DMS114 treated with DMSO at 0.1 percent for 48 hours (cell line): Measurements from ENCODE around the gene IL25.
"Not testable (repeated sequence)": the region's sequence is repeated elsewhere in the genome, so short reads cannot be mapped to it uniquely, and the experiment has no call there.

Experiments used
- DNase-seq: peaks from one replicate; lab custom pipeline; 2025; ENCODE audit not compliant: unreplicated experiment; lab: John Stamatoyannopoulos, UW

The IL25 gene

GRCh38 chr14:23387916-23388882 is 15.6 kb downstream of the IL25 start:
- DNase-seq: no peak

DNA sequence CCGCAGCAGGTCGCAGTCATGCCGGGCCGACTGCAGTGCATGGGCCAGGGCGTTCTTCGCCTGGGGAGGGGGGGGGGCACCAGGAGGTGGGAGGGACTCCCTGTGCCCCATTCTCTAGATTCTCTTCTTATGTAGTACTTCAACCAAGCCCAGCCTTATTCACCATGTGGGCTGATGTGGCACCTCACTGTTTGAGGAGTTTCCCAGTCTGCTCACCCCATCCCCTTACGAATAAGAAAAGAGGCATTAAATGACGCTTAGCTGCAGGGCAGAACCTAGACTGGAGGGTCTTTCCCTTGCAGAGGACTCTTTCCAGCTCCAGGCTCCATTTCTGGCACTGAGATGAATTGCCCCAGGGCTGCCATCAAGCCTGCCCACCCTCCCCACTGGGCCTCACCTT is 16.4 kb downstream of the IL25 start:
- DNase-seq: no peak

- no peak for DNase-seq
Measured at GRCh38 chr14:23389396-23389795, 16.8 kb downstream of the IL25 start.

DNA sequence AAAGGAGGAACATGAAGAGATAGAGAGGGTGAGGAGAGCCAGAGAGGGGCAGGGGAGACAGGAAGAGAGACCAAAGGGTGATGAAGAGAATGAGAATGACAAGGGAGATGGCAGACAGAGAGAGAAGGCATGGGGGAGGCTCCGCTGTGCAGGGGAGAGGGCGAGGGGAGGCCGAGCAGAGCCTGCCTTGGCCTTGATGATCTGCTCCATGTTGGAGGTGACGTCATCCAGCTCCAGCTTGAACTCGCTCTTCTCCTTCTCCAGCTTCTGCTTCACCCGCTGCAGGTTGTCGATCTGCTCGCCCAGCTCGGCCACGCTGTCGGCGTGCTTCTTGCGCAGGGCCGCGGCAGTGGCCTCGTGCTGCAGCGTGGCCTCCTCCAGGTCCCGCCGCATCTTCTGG is 17.3 kb downstream of the IL25 start:
- not testable (repeated sequence) for DNase-seq

DNA sequence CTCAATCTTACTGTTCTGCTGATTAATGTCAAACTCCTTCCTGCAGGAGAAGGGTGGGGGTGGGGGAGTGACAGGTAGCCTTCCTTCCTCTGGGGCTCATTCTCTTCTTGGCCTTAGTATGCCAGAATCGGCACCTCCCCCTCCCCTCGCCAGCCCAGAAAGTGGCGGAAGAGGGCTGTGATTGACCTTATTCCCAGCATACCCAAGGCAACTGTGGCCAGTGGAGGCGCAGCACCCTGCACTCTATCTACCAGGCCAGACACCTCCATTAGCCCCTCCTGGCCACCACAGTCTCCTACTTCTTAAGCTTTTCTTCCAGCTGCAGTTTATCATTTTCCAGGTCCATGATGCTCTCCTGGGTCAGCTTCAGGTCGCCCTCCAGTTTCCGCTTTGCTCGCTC is 20.0 kb downstream of the IL25 start:
- no peak for DNase-seq

GRCh38 chr14:23396126-23396525 is 23.5 kb downstream of the IL25 start:
- no peak for DNase-seq

DNA sequence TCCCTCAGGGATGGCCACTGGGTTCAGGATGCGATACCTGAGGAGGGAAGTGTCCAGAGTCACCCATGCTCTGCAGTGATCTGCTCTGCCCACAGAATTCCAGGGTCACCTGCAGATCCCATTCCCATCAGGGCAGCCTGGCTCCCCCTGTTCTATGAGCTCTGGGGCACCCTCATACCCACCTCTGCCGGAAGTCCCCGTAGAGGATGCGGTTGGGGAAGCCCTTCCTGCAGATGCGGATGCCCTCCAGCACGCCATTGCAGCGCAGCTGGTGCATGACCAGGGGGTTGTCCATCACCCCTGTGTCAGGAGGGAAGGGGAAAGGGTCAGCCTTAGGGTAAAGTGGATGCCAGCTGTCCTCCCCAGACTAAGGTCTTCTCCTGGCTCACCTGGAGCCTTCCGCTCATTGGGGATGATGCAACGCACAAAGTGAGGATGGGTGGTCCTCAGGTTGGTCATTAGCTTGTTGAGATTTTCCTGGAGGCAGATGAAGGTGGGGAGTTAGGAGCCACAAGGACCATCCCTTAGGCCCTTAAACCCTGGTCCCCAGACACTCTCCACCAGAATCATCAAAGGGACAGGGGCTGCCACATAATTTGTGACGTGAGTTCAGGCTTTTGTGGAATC is 24.3 kb downstream of the IL25 start:
- DNase-seq: no peak

- DNase-seq: no peak
Measured at GRCh38 chr14:23398348-23398747, 25.7 kb downstream of the IL25 start.

DNA sequence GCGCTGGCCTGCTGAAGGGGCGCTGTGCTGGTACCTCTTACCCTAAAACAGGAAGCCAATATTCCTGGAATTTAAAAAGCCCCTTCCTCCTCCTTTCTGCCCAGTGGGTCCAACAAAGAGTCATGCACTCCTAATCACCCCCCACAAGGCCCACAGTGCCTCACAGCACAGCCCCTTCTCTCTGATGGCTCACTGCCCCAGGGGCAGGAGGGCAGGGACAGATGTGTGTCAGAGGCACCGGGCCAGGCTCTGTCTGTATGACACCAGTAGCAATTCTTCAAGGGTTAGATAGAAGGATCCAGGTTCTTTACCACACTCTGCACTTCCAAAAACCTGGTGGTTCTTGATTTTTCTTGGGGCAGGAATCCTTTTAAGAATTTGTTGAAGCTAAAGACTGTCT is 26.5 kb downstream of the IL25 start:
- no peak for DNase-seq

DNA sequence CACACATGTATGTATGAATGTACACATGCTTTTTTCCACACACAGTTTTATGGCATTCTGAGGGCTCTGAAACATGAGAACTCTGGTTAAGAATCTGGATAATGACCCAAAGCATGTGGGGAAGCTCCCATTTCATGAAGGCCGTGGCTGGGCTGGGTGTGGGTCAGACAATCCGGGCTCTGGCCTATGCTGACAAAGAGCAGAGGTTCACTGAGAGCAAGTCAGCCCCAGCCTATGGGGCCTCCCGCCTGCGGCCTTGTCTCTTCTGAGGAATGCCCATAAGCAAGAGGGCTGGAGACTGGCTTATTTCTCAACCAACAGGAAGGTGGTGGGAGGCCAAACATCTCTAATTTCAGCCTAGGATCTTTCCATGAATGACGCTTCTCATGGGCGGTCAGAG is 27.0 kb downstream of the IL25 start:
- DNase-seq: no peak

GRCh38 chr14:23400496-23401149 is 28.0 kb downstream of the IL25 start:
- not testable (repeated sequence) for DNase-seq

DNA sequence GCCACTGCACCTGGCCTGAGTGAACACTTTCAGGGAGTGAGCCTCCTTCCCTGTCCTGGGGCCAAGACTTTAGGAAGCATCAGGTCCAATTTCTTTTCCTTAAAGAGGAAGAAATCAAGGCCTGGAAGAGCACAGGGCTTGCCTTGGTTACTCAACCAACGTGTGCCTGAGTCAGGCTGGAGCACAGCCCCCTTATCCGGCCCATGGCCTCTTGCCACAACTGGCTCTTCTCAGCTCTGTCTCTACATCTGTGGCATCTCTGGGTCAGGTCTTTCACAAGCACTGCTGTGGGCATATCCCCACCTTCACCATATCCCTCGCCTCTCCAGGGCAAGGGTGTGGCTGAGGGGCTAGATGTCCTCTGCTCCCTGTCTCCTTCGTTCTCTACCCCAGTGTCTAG is 28.7 kb downstream of the IL25 start:
- no peak for DNase-seq

DNA sequence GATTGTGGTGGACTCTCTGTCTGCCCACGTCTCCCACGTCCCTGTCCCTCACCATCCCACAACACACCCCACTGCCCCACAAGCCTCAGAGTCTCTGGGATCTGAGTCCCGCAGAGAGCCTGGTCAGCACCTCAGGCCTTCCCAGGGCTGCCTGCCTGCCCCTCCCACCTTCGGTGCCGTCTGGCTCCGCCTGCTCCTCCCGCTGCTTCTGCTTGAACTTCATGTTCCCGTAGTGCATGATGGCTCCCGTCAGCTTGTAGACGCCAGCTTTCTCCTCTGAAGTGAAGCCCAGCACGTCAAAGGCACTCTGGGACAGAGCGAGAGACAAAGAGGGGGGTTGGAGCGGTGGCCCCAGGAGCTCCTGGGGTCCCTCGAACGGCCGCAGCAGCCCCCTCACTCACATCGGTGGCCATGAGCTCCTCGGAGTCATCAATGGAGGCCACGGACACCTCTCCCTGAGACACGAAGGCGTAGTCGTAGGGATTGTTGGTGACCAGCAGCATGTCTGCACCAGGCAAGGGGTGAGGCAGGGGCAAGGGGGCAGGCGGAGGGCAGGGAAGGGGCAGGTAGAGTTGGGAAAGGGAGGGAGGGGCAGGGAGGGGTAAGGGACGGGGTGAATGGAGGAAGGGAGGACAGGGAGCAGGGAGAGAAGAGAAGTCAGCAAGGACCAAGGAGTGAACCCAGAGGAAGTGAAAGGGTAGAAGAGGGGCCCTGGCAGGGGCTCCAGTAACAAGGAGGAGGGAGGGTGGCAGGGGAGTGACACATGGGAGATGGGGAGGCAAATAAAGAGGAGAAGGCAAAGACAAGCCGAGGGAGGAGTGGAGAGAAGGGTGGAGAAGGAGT is 29.9 kb downstream of the IL25 start:
- DNase-seq: no peak

DNA sequence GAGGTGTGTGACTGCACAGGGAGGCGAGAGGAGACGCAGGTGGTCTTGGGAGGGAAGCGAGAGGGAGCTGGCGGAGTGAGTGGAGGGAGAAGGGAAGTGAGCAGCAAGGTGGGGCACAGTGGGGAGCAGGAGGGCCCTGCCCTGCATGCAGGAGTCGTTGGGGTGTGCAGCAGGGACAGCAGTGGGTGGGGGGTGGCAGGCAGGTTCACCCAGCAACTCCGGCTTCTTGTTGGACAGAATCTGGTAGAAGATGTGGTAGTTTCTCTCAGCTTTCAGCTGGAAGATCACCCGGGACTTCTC is 30.5 kb downstream of the IL25 start:
- DNase-seq: no peak

DNA sequence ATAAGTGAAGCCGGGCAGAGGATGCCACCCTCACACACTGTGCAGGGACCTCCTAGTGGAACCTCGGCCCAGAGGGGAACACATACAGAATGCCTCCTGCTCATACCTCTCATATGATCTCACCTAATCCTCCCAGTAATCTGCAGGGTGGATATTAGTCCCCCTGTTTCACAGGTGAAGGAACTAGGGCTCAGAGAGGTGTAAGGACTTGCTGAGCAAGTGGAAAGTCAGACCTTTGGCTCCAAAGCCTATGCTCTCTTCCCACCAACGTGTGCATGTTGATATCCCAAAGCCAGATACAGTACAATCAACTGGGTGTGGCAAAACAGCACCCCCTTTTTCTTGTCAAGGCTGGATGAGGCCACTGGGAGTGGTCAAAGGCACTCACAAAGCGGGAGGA is 31.3 kb downstream of the IL25 start:
- no peak for DNase-seq

DNA sequence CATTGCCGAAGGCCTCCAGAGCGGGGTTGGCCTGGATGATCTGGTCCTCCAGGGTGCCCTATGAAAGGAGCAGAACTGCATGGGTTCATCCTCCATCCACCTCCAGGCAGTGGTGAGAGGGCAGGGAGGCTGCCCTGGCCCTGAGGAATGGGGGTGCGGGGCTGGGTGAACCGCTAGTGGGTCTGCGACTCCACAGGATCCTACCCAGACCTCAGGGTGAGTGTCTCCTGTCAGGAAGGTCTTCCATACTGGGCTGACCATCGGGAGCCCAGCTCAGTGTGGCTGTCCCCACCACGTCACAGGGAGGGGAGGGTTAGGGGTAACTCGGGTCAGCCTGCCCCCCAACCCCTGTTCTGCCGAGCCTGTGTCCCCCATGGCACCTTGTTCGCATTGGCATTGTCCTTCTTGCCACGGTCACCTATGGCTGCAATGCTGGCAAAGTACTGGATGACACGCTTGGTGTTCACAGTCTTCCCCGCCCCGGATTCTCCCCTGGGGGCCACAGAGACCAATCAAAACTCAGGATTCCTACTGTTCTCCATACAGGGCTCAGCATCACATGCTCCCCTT is 31.8 kb downstream of the IL25 start:
- no peak for DNase-seq

GRCh38 chr14:23405096-23405495 is 32.5 kb downstream of the IL25 start:
- DNase-seq: no peak

DNA sequence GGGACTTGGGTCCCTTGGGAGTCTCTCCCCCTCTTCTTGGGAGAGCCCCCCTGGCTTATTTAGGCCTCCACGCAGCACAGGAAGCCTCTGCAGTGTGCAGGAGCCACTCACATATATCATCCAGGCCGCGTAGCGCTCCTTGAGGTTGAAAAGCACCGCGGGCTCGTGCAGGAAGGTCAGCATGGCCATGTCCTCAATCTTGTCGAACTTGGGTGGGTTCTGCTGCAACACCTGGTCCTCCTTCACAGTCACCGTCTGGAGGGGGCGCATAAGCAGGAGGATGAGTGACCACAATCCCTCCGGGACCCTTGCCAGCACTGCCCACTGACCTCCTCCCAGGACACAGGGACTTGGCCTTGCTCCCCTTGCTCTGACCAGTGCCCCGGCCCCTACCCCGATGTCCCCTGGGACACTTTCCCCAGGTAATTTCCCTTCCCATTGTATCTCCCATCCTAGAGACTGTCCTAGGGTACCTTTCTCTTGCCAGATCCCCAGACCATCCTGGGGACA is 33.0 kb downstream of the IL25 start:
- DNase-seq: no peak

DNA sequence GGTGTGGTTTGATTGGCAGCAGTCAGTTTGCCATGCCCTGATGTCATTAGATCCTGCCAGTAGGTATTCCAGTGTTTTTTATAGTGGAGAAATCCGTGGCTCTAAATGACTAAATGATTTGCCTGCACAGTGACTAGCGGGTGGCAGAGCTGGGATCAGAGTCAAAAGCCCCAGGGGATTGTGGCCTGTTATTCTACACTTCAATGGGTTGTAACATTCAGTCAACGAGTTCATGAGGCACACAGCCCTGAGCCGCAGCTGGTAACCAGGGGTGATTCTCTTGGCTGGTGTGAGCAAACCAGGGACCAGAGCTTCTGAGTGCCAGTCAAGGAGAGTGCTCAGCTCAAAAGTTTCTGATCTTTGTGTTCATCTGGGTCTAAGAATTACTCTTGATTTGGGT is 33.6 kb downstream of the IL25 start:
- DNase-seq: no peak

DNA sequence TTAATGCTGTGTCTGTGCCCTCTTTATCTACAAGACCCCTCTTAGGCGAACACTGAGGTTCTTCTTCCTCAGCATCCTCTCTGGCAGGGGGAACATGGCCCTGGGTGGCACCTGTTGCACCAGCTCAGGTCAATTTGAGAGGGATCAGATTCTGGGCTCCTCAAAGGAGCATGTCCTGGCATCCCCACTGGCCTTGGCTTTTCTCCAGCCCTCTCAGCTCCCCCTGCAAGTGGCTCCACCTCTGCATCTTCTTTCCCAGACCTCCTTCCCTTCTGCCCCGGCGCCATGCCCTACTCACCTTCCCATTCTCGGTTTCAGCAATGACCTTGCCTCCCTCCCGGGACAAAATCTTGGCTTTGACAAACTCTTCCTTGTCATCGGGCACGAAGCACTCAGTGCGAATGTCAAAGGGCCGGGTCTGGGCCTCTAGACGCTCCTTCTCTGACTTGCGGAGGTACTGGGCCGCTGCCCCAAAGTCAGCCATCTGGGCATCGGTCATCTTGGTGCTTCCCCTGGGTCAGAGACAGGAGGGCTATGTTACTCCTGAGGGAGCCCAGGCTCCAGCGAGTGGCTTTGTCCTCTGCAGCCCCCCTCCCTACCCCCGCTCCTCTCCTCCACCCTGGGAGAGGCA is 34.2 kb downstream of the IL25 start:
- no peak for DNase-seq
